ENCODE data around the gene EDAR.

- TF ChIP-seq GATA3 (IDR thresholded peaks at IDR 0.05; ENCODE audit: low read depth, low read length) (no peak), GATA2 (IDR thresholded peaks at IDR 0.05; ENCODE audit: low read depth, low read length) (no peak)
Observed at GRCh38 chr2:108889907-108890306, 99.1 kb downstream of the EDAR start.

All from SH-SY5Y (cell line).